GM19035 (cell line): Measurements from ENCODE around the gene MASP1.
"Not testable (repeated sequence)": the region's sequence is repeated elsewhere in the genome, so short reads cannot be mapped to it uniquely, and the experiment has no call there.

ENCODE experiments used
- ATAC-seq: cut with Tn5 transposase; IDR thresholded peaks from one replicate; pipeline ENCODE4 v1.9.1; 2021; ENCODE audit not compliant: unreplicated experiment

Gene MASP1

GRCh38 chr3:187267306-187267705 is 24.2 kb downstream of the MASP1 start:
- ATAC-seq, result no peak

- ATAC-seq, result no peak
These were observed 24.8 kb downstream of the MASP1 start for GRCh38 chr3:187266691-187267090.

GRCh38 chr3:187265461-187265955 is 26.0 kb downstream of the MASP1 start:
- ATAC-seq, result no peak

- ATAC-seq, result no peak
These were observed 26.6 kb downstream of the MASP1 start for GRCh38 chr3:187264911-187265310.

GRCh38 chr3:187264021-187264420 is 27.5 kb downstream of the MASP1 start:
- ATAC-seq, result no peak

GRCh38 chr3:187263270-187263669 is 28.3 kb downstream of the MASP1 start:
- ATAC-seq, result no peak

- ATAC-seq, result no peak
These were observed 29.2 kb downstream of the MASP1 start for GRCh38 chr3:187262360-187262759.

- ATAC-seq, result no peak
These were observed 30.0 kb downstream of the MASP1 start for GRCh38 chr3:187261541-187261969.

GRCh38 chr3:187259171-187259570 is 32.4 kb downstream of the MASP1 start:
- ATAC-seq, result no peak

- ATAC-seq, result no peak
These were observed 33.4 kb downstream of the MASP1 start for GRCh38 chr3:187257992-187258692.

- no peak for ATAC-seq
These were observed 34.1 kb downstream of the MASP1 start for GRCh38 chr3:187257471-187257870.

GRCh38 chr3:187256051-187256616 is 35.4 kb downstream of the MASP1 start:
- no peak for ATAC-seq

- ATAC-seq, result no peak
These were observed 36.2 kb downstream of the MASP1 start for GRCh38 chr3:187255314-187255713.

GRCh38 chr3:187252311-187252710 is 39.2 kb downstream of the MASP1 start:
- ATAC-seq, result no peak

GRCh38 chr3:187251599-187251998 is 39.9 kb downstream of the MASP1 start:
- ATAC-seq, result no peak

GRCh38 chr3:187247398-187247797 is 44.1 kb downstream of the MASP1 start:
- ATAC-seq, result no peak

GRCh38 chr3:187243933-187244524 is 47.5 kb downstream of the MASP1 start:
- no peak for ATAC-seq

- ATAC-seq, result no peak
These were observed 48.6 kb downstream of the MASP1 start for GRCh38 chr3:187242900-187243299.

GRCh38 chr3:187242435-187242834 is 49.1 kb downstream of the MASP1 start:
- ATAC-seq, result no peak

GRCh38 chr3:187238835-187239234 is 52.7 kb downstream of the MASP1 start:
- not testable (repeated sequence) for ATAC-seq

GRCh38 chr3:187238239-187238638 is 53.3 kb downstream of the MASP1 start:
- ATAC-seq, result no peak

GRCh38 chr3:187237741-187238140 is 53.8 kb downstream of the MASP1 start:
- no peak for ATAC-seq
